Naive thymus-derived CD4-positive, alpha-beta T cell (primary cell): Measurements from ENCODE around the gene OR9Q1. TPM values are rescaled to one million over a fixed set of nuclear protein-coding genes. Genes with fewer than 3 reads are reported as not detected.

Experiments used
- ATAC-seq: fragments of 150-1000 bp; cut with Tn5 transposase; 2 replicates; pipeline ENCODE4 v1.10.0; 2021; ENCODE audit warnings: mild to moderate bottlenecking, moderate library complexity
- CTCF ChIA-PET: fragments of 350-600 bp; sonication (Branson Sonifier 250); formaldehyde crosslinking; loops from one replicate; lab custom pipeline; 2021; ENCODE audit warnings: antibody characterized with exemption; lab: Charles Lee
- POLR2A ChIA-PET: fragments of 350-600 bp; sonication (Branson Sonifier 250); formaldehyde crosslinking; loops from one replicate; lab custom pipeline; 2021; ENCODE audit warnings: antibody characterized with exemption, inconsistent platforms; lab: Charles Lee
- DNase-seq, 9 donors: peaks; one replicate each; pipeline versions ENCODE4 v3.0.0 to v3.0.0-alpha.2; 2020 to 2022; ENCODE audit warnings: mixed read lengths in 1 of 9
- H3K27ac ChIP-seq: one replicate; pipeline ENCODE4 v1.7.0; 2013; ENCODE audit warnings: mild to moderate bottlenecking, low read depth, low read length, moderate library complexity
- H3K27me3 ChIP-seq, 2 donors: one replicate each; pipeline ENCODE4 v1.7.0; 2013; ENCODE audit warnings: low read length in 2 of 2, mild to moderate bottlenecking in 2 of 2, moderate library complexity in 2 of 2; ENCODE audit not compliant: control insufficient read depth in 2 of 2, insufficient read depth in 2 of 2
- H3K36me3 ChIP-seq, 3 experiments: 1 replicate in 2 of 3; 2 replicates in 1 of 3; pipeline ENCODE4 v1.7.0; 2013; ENCODE audit warnings: low read length in 3 of 3, mild to moderate bottlenecking in 3 of 3, moderate library complexity in 1 of 3; ENCODE audit not compliant: insufficient read depth in 3 of 3, control insufficient read depth in 2 of 3
- H3K4me1 ChIP-seq, 2 donors: one replicate each; pipeline ENCODE4 v1.7.0; 2013; ENCODE audit warnings: low read length in 2 of 2, mild to moderate bottlenecking in 2 of 2, moderate library complexity in 1 of 2; ENCODE audit not compliant: control insufficient read depth in 2 of 2, insufficient read depth in 2 of 2
- H3K4me3 ChIP-seq: 2 replicates; pipeline ENCODE4 v1.7.0; 2013; ENCODE audit warnings: mild to moderate bottlenecking, low read length
- H3K9me3 ChIP-seq, 3 experiments: 1 replicate in 2 of 3; 2 replicates in 1 of 3; pipeline ENCODE4 v1.7.0; 2013; ENCODE audit warnings: low read length in 3 of 3; ENCODE audit not compliant: control insufficient read depth in 2 of 3
- H3K27ac Mint-ChIP-seq, 9 donors: one replicate each; pipeline ENCODE4 v1.8.0; 2020 to 2022; ENCODE audit warnings: mixed read lengths in 9 of 9, mild to moderate bottlenecking in 8 of 9, moderate library complexity in 5 of 9, inconsistent platforms in 2 of 9
- H3K27me3 Mint-ChIP-seq, 5 donors: one replicate each; pipeline ENCODE4 v1.8.0; 2021 to 2022; ENCODE audit warnings: mixed read lengths in 5 of 5, mild to moderate bottlenecking in 1 of 5
- H3K36me3 Mint-ChIP-seq, 5 donors: one replicate each; pipeline ENCODE4 v1.8.0; 2020 to 2022; ENCODE audit warnings: mixed read lengths in 5 of 5, mild to moderate bottlenecking in 3 of 5, inconsistent platforms in 1 of 5
- H3K4me1 Mint-ChIP-seq, 7 donors: one replicate each; pipeline ENCODE4 v1.8.0; 2020 to 2022; ENCODE audit warnings: mixed read lengths in 7 of 7, mild to moderate bottlenecking in 3 of 7, inconsistent platforms in 1 of 7
- H3K4me3 Mint-ChIP-seq, 10 donors: one replicate each; pipeline ENCODE4 v1.8.0; 2020 to 2022; ENCODE audit warnings: mild to moderate bottlenecking in 10 of 10, mixed read lengths in 10 of 10, moderate library complexity in 6 of 10, inconsistent platforms in 2 of 10
- H3K9me3 Mint-ChIP-seq, 11 donors: one replicate each; pipeline ENCODE4 v1.8.0; 2020 to 2022; ENCODE audit warnings: mixed read lengths in 11 of 11, mild to moderate bottlenecking in 4 of 11, inconsistent platforms in 1 of 11, moderate library complexity in 1 of 11
- intact Hi-C, 2 donors: fragments of 100-400 bp; cut with micrococcal nuclease; formaldehyde crosslinking; loops; one replicate each; pipeline ENCODE4 v1.15.1; 2023
- polyA plus RNA-seq, 2 donors: library from polyadenylated mRNA; unstranded; fragments of 300-500 nt; fragmentation: Illumina TruSeq; gene quantifications; one replicate each; pipeline ENCODE4 v1.2.3, GENCODE V29; 2021
- total RNA-seq, 6 experiments: library from RNA in 5 of 6; stranded (reverse) in 5 of 6; gene quantifications; 1 replicate in 5 of 6; 2 replicates in 1 of 6; pipeline ENCODE4 v1.2.3 and lab custom pipeline; 2021 to 2026

OR9Q1 gene
- total and polyA plus RNA-seq, 7 experiments from 2014 or later, result not detected

- H3K4me3 ChIP-seq, result no peak overlapping the region
- no peaks in the 10 kb centered on the region for H3K9me3 ChIP-seq
- intact Hi-C loops, result loop anchor here in 1 of 2 donors (10.0 kb wide), 1 partner anchor 390 kb away; no protein-coding TSS in a partner anchor
- ChIA-PET CTCF (no interaction called here), POLR2A (no interaction called here)
- Mint-ChIP-seq H3K4me3 (no peak overlapping the region), H3K27ac (no peak overlapping the region), H3K4me1 (no peaks in the 10 kb centered on the region), H3K9me3 (peaks cover 0 to 3% (median 0%) of the 10 kb centered on the region in 11 donors), H3K36me3 (no peaks in the 10 kb centered on the region), H3K27me3 (peaks cover 0 to 8% (median 4%) of the 10 kb centered on the region in 5 donors)
- H3K36me3 ChIP-seq, result no peaks in the 10 kb centered on the region
- no peak overlapping the region for H3K27ac ChIP-seq
- no peaks in the 10 kb centered on the region for H3K27me3 ChIP-seq
- no peak for DNase-seq
- H3K4me1 ChIP-seq, result no peaks in the 10 kb centered on the region
- no peak for ATAC-seq
Observed at GRCh38 chr11:58135171-58135570, 111.5 kb downstream of the OR9Q1 start.

GRCh38 chr11:58142761-58143160, 119.1 kb downstream of the OR9Q1 start:
- Mint-ChIP-seq H3K36me3 (peaks cover 0 to 4% (median 0%) of the 10 kb centered on the region in 5 donors), H3K4me1 (no peaks in the 10 kb centered on the region), H3K27me3 (peaks cover 0 to 30% (median 12%) of the 10 kb centered on the region in 5 donors), H3K4me3 (no peak overlapping the region), H3K9me3 (peaks cover 0 to 9% (median 0%) of the 10 kb centered on the region in 11 donors), H3K27ac (no peak overlapping the region)
- H3K27me3 ChIP-seq, result no peaks in the 10 kb centered on the region
- no peaks in the 10 kb centered on the region for H3K9me3 ChIP-seq
- H3K36me3 ChIP-seq, result no peaks in the 10 kb centered on the region
- H3K4me3 ChIP-seq, result no peak overlapping the region
- H3K4me1 ChIP-seq, result no peaks in the 10 kb centered on the region
- CTCF ChIA-PET, result no interaction called here
- DNase-seq (no peak), ATAC-seq (no peak)
- POLR2A ChIA-PET, result no interaction called here
- H3K27ac ChIP-seq, result no peak overlapping the region
- intact Hi-C loops, result no loop called here

GRCh38 chr11:58152781-58153180, 129.1 kb downstream of the OR9Q1 start:
- peaks cover 0 to 4% (median 0%) of the 10 kb centered on the region in 11 donors for H3K9me3 Mint-ChIP-seq
- ATAC-seq (no peak), DNase-seq (no peak)
- H3K27ac Mint-ChIP-seq, result no peak overlapping the region
- peaks cover 4 to 40% (median 22%) of the 10 kb centered on the region in 5 donors for H3K27me3 Mint-ChIP-seq
- H3K9me3 ChIP-seq, result no peaks in the 10 kb centered on the region
- peaks cover 0 to 2% (median 0%) of the 10 kb centered on the region in 7 donors for H3K4me1 Mint-ChIP-seq
- H3K4me3 ChIP-seq, result no peak overlapping the region
- POLR2A ChIA-PET, result no interaction called here
- CTCF ChIA-PET, result no interaction called here
- H3K27me3 ChIP-seq, result peaks cover 0 to 5% of the 10 kb centered on the region in 2 donors
- intact Hi-C loops, result no loop called here
- no peaks in the 10 kb centered on the region for H3K36me3 ChIP-seq
- no peak overlapping the region for H3K27ac ChIP-seq
- no peak overlapping the region for H3K4me3 Mint-ChIP-seq
- H3K36me3 Mint-ChIP-seq, result no peaks in the 10 kb centered on the region
- H3K4me1 ChIP-seq, result no peaks in the 10 kb centered on the region

GRCh38 chr11:58164389-58164788, 140.7 kb downstream of the OR9Q1 start:
- no peaks in the 10 kb centered on the region for H3K9me3 ChIP-seq
- ChIA-PET CTCF (no interaction called here), POLR2A (no interaction called here)
- Mint-ChIP-seq H3K9me3 (peaks cover 0 to 14% (median 0%) of the 10 kb centered on the region in 11 donors), H3K36me3 (peaks cover 0 to 3% (median 0%) of the 10 kb centered on the region in 5 donors), H3K4me1 (no peaks in the 10 kb centered on the region), H3K27ac (no peak overlapping the region), H3K27me3 (peaks cover 0 to 31% (median 26%) of the 10 kb centered on the region in 5 donors), H3K4me3 (no peak overlapping the region)
- intact Hi-C loops, result no loop called here
- ATAC-seq, result no peak
- DNase-seq, result no peak
- no peaks in the 10 kb centered on the region for H3K36me3 ChIP-seq
- no peak overlapping the region for H3K4me3 ChIP-seq
- H3K27me3 ChIP-seq, result peaks cover 0 to 4% of the 10 kb centered on the region in 2 donors
- no peak overlapping the region for H3K27ac ChIP-seq
- H3K4me1 ChIP-seq, result no peaks in the 10 kb centered on the region

GRCh38 chr11:58164990-58165389, 141.3 kb downstream of the OR9Q1 start:
- Histone ChIP-seq H3K4me3 (no peak overlapping the region), H3K4me1 (no peaks in the 10 kb centered on the region), H3K9me3 (no peaks in the 10 kb centered on the region), H3K36me3 (no peaks in the 10 kb centered on the region), H3K27ac (no peak overlapping the region), H3K27me3 (peaks cover 0 to 4% of the 10 kb centered on the region in 2 donors)
- Mint-ChIP-seq H3K4me3 (no peak overlapping the region), H3K27ac (no peak overlapping the region), H3K36me3 (no peaks in the 10 kb centered on the region), H3K4me1 (no peaks in the 10 kb centered on the region), H3K9me3 (peaks cover 0 to 8% (median 0%) of the 10 kb centered on the region in 11 donors), H3K27me3 (peaks cover 0 to 32% (median 27%) of the 10 kb centered on the region in 5 donors)
- no peak for DNase-seq
- intact Hi-C loops, result no loop called here
- ChIA-PET POLR2A (no interaction called here), CTCF (no interaction called here)
- ATAC-seq, result no peak

GRCh38 chr11:58165504-58166106, 141.9 kb downstream of the OR9Q1 start:
- intact Hi-C loops, result no loop called here

More at GRCh38 chr11:58165504-58166106, 141.9 kb downstream of the OR9Q1 start:
- Histone ChIP-seq H3K27me3 (peaks cover 0 to 4% of the 10 kb centered on the region in 2 donors), H3K36me3 (no peaks in the 10 kb centered on the region), H3K27ac (no peak overlapping the region), H3K4me3 (no peak overlapping the region), H3K4me1 (no peaks in the 10 kb centered on the region), H3K9me3 (no peaks in the 10 kb centered on the region)
- ChIA-PET CTCF (no interaction called here), POLR2A (no interaction called here)
- ATAC-seq, result no peak
- H3K4me1 Mint-ChIP-seq, result no peaks in the 10 kb centered on the region
- no peaks in the 10 kb centered on the region for H3K36me3 Mint-ChIP-seq
- no peak overlapping the region for H3K4me3 Mint-ChIP-seq
- DNase-seq, result no peak
- peaks cover 0 to 2% (median 0%) of the 10 kb centered on the region in 11 donors for H3K9me3 Mint-ChIP-seq
- H3K27ac Mint-ChIP-seq, result no peak overlapping the region
- H3K27me3 Mint-ChIP-seq, result peaks cover 0 to 37% (median 21%) of the 10 kb centered on the region in 5 donors
